Measurements from ENCODE around the gene NPW.

The NPW gene

GRCh38 chr16:1998852-1999801, 20.5 kb upstream of the NPW start:
- Histone ChIP-seq H3K4me2 (ENCODE audit: insufficient read depth, low read length, poor library complexity, severe bottlenecking) (no peak overlapping the region), H3K18ac (ENCODE audit: low read length) (peak overlapping the region; percentile 28), H4K8ac (ENCODE audit: low read depth, low read length) (no peak overlapping the region), H2BK120ac (ENCODE audit: low read depth, low read length) (no peak overlapping the region), H3K9me3 (replicated peaks in 1 of 2; ENCODE audit: control insufficient read depth in 2 of 2, insufficient read depth in 1 of 2, low read depth in 1 of 2, low read length in 2 of 2) (no peaks in the 10 kb centered on the region), H2BK15ac (ENCODE audit: low read length) (no peak overlapping the region), H3K23ac (ENCODE audit: low read depth, low read length, poor library complexity) (no peak overlapping the region), H2BK12ac (ENCODE audit: low read length) (peak overlapping the region; percentile 22), H2AFZ (ENCODE audit: low read length) (no peak overlapping the region), H3K4ac (ENCODE audit: low read length) (no peak overlapping the region), H3K4me3 (ENCODE audit: low read length in 2 of 2) (no peak overlapping the region), H3K36me3 (replicated peaks in 1 of 2; ENCODE audit: control insufficient read depth in 2 of 2, insufficient read depth in 2 of 2, low read length in 2 of 2) (peaks cover 41 to 74% of the 10 kb centered on the region in 2 donors), H3K27ac (replicated peaks; ENCODE audit: low read length) (no peak overlapping the region), H3K14ac (ENCODE audit: low read length) (no peak overlapping the region), H2BK5ac (ENCODE audit: low read length) (peak overlapping the region; percentile 39), H4K91ac (ENCODE audit: low read depth, low read length, poor library complexity) (no peak overlapping the region), H3K4me1 (ENCODE audit: control insufficient read depth in 2 of 2, insufficient read depth in 1 of 2, low read depth in 1 of 2, low read length in 2 of 2) (peaks cover 4 to 6% of the 10 kb centered on the region in 2 donors), H3K9ac (ENCODE audit: low read depth, low read length, poor library complexity) (peak overlapping the region; percentile 21), H3K27me3 (ENCODE audit: control insufficient read depth in 3 of 3, insufficient read depth in 3 of 3, low read depth in 1 of 3, low read length in 3 of 3) (no peaks in the 10 kb centered on the region), H2AK5ac (ENCODE audit: low read depth, low read length) (no peak overlapping the region), H3K79me1 (ENCODE audit: low read depth, low read length) (peaks cover 22% of the 10 kb centered on the region)
- no peak for DNase-seq (ENCODE audit: low spot score)
- no CpG with 5 or more reads among the region's 39 CpGs for WGBS, 2 donors (ENCODE audit: extremely low coverage in 2 of 2, insufficient read length in 2 of 2, insufficient replicate concordance in 1 of 2)

DNA sequence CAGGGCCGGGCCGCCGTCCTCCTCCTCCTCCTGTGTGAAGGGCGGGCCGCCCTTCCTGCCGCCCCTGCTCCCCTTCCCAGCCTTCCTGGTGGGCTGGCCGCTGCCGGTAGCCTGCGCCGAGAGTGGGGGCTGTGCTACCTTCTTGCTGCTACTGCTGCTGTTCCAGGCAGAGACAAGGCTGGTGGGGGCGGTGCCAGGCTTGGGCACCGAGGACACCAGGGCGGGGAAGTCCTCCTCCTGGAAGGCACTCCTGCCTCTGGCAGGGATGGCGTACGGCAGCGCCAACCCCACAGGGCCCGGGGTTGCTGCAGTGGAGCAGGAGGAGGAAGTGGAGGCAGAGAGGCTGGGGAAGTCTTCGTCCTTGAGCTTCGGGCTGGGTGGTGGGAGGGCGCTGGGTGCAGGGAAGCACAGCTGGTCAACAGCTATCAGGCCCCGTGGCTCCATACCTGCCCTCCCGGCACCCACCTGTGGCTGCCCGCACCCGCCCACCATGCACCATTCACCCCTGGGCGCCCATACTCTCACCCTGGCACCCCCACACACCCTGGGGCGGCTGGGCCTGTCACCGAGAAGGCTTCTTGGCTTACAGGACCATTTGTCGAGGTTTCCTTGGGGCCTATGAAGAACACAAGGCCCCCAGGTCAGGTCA, 19.6 kb upstream of the NPW start:
- peaks cover 41 to 73% of the 10 kb centered on the region in 2 donors for H3K36me3 ChIP-seq (replicated peaks in 1 of 2; ENCODE audit: control insufficient read depth in 2 of 2, insufficient read depth in 2 of 2, low read length in 2 of 2)
- H3K4ac ChIP-seq (ENCODE audit: low read length), result no peak overlapping the region
- H3K9me3 ChIP-seq (replicated peaks in 1 of 2; ENCODE audit: control insufficient read depth in 2 of 2, insufficient read depth in 1 of 2, low read depth in 1 of 2, low read length in 2 of 2), result no peaks in the 10 kb centered on the region
- no peak overlapping the region for H2BK12ac ChIP-seq (ENCODE audit: low read length)
- H2BK5ac ChIP-seq (ENCODE audit: low read length), result no peak overlapping the region
- peak overlapping the region; percentile 2 for H3K14ac ChIP-seq (ENCODE audit: low read length)
- H3K79me1 ChIP-seq (ENCODE audit: low read depth, low read length), result peaks cover 25% of the 10 kb centered on the region
- no peak overlapping the region for H2AK5ac ChIP-seq (ENCODE audit: low read depth, low read length)
- no peak overlapping the region for H2BK120ac ChIP-seq (ENCODE audit: low read depth, low read length)
- no peak overlapping the region for H3K9ac ChIP-seq (ENCODE audit: low read depth, low read length, poor library complexity)
- no peak overlapping the region for H3K4me3 ChIP-seq (ENCODE audit: low read length in 2 of 2)
- no peak overlapping the region for H3K4me2 ChIP-seq (ENCODE audit: insufficient read depth, low read length, poor library complexity, severe bottlenecking)
- WGBS, 2 donors (ENCODE audit: extremely low coverage in 2 of 2, insufficient read length in 2 of 2, insufficient replicate concordance in 1 of 2), result no CpG with 5 or more reads among the region's 28 CpGs
- DNase-seq (ENCODE audit: low spot score), result no peak
- H3K18ac ChIP-seq (ENCODE audit: low read length), result no peak overlapping the region
- H3K23ac ChIP-seq (ENCODE audit: low read depth, low read length, poor library complexity), result peak overlapping the region; percentile 17
- no peak overlapping the region for H4K8ac ChIP-seq (ENCODE audit: low read depth, low read length)
- peaks cover 11 to 13% of the 10 kb centered on the region in 2 donors for H3K4me1 ChIP-seq (ENCODE audit: control insufficient read depth in 2 of 2, insufficient read depth in 1 of 2, low read depth in 1 of 2, low read length in 2 of 2)
- H2AFZ ChIP-seq (ENCODE audit: low read length), result no peak overlapping the region
- H3K27ac ChIP-seq (replicated peaks; ENCODE audit: low read length), result no peak overlapping the region
- H3K27me3 ChIP-seq (ENCODE audit: control insufficient read depth in 3 of 3, insufficient read depth in 3 of 3, low read depth in 1 of 3, low read length in 3 of 3), result no peaks in the 10 kb centered on the region
- H4K91ac ChIP-seq (ENCODE audit: low read depth, low read length, poor library complexity), result no peak overlapping the region
- no peak overlapping the region for H2BK15ac ChIP-seq (ENCODE audit: low read length)

- Histone ChIP-seq H3K4me1 (ENCODE audit: control insufficient read depth in 2 of 2, insufficient read depth in 1 of 2, low read depth in 1 of 2, low read length in 2 of 2) (peaks cover 11 to 13% of the 10 kb centered on the region in 2 donors), H3K14ac (ENCODE audit: low read length) (no peak overlapping the region), H2AFZ (ENCODE audit: low read length) (no peak overlapping the region), H4K91ac (ENCODE audit: low read depth, low read length, poor library complexity) (no peak overlapping the region), H2BK5ac (ENCODE audit: low read length) (no peak overlapping the region), H2BK15ac (ENCODE audit: low read length) (no peak overlapping the region), H3K27me3 (ENCODE audit: control insufficient read depth in 3 of 3, insufficient read depth in 3 of 3, low read depth in 1 of 3, low read length in 3 of 3) (no peaks in the 10 kb centered on the region), H2BK12ac (ENCODE audit: low read length) (no peak overlapping the region), H3K18ac (ENCODE audit: low read length) (no peak overlapping the region), H3K9ac (ENCODE audit: low read depth, low read length, poor library complexity) (no peak overlapping the region), H3K27ac (replicated peaks; ENCODE audit: low read length) (no peak overlapping the region), H3K79me1 (ENCODE audit: low read depth, low read length) (peaks cover 28% of the 10 kb centered on the region), H2BK120ac (ENCODE audit: low read depth, low read length) (no peak overlapping the region), H3K4ac (ENCODE audit: low read length) (no peak overlapping the region), H3K9me3 (replicated peaks in 1 of 2; ENCODE audit: control insufficient read depth in 2 of 2, insufficient read depth in 1 of 2, low read depth in 1 of 2, low read length in 2 of 2) (no peaks in the 10 kb centered on the region), H3K36me3 (replicated peaks in 1 of 2; ENCODE audit: control insufficient read depth in 2 of 2, insufficient read depth in 2 of 2, low read length in 2 of 2) (peaks cover 41 to 73% of the 10 kb centered on the region in 2 donors), H4K8ac (ENCODE audit: low read depth, low read length) (no peak overlapping the region), H3K23ac (ENCODE audit: low read depth, low read length, poor library complexity) (no peak overlapping the region), H2AK5ac (ENCODE audit: low read depth, low read length) (no peak overlapping the region), H3K4me3 (ENCODE audit: low read length in 2 of 2) (no peak overlapping the region), H3K4me2 (ENCODE audit: insufficient read depth, low read length, poor library complexity, severe bottlenecking) (no peak overlapping the region)
- DNase-seq (ENCODE audit: low spot score), result no peak
- no CpG with 5 or more reads among the region's 19 CpGs for whole genome bisulfite sequencing, 2 donors (ENCODE audit: extremely low coverage in 2 of 2, insufficient read length in 2 of 2, insufficient replicate concordance in 1 of 2)
These were observed 18.6 kb upstream of the NPW start for GRCh38 chr16:2001035-2001434.
